ENCODE measurements around the gene MEI1. TPM values are rescaled to one million over a fixed set of nuclear protein-coding genes. Genes with fewer than 3 reads are reported as not detected.

The MEI1 gene
- total and polyA plus RNA-seq, 9 of the 15 experiments (the other 6 are each of a cell fraction or from before 2014, with no cell fraction given) = 0.08 to 0.68 (median 0.18) TPM; not detected in 2

DNA sequence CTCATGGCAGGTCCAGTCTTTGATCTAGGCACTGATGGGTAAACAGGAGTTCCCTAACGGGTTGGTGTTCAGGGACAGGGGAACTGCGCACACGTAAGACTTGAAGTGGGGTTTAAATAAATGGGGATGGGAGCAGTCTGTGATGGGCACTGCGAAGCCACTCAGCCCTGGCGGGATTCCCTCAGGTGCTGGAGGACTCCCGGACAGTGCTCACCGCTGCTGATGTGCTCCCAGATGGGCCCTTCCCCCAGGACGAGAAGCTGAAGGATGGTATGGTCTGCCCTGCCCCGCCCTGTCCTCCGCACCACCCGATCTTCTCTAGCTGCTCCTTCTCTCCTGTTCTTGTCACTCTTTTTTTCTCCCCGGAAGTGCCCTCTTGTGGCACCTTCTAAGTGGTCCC is 110.7 kb downstream of the MEI1 start:
- intact Hi-C loops (cut with micrococcal nuclease) = no loop called here
- POLR2A ChIA-PET = interaction anchor here (0.6 to 1.6 kb wide), 2 partner anchors 9 to 122 kb away, joined by 4 read pairs; partner anchors contain the start of gene CCDC134
- 97% methylated on average over 9 of the region's 12 CpGs for WGBS (ENCODE audit: insufficient coverage, low coverage, missing lambda C conversion rate)
- TF ChIP-seq, protein P1, sequence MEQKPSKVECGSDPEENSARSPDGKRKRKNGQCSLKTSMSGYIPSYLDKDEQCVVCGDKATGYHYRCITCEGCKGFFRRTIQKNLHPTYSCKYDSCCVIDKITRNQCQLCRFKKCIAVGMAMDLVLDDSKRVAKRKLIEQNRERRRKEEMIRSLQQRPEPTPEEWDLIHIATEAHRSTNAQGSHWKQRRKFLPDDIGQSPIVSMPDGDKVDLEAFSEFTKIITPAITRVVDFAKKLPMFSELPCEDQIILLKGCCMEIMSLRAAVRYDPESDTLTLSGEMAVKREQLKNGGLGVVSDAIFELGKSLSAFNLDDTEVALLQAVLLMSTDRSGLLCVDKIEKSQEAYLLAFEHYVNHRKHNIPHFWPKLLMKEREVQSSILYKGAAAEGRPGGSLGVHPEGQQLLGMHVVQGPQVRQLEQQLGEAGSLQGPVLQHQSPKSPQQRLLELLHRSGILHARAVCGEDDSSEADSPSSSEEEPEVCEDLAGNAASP (IDR thresholded peaks at IDR 0.05) = no peak
- no peak for TF ChIP-seq CBX8 (IDR thresholded peaks at IDR 0.05; ENCODE audit: borderline replicate concordance, extremely low read depth, low read depth, low read length, poor library complexity, severe bottlenecking)
- TF ChIP-seq RAD51 (IDR thresholded peaks at IDR 0.05; ENCODE audit: borderline replicate concordance, low read depth) = no peak
- no peak for TF ChIP-seq HDAC3 (IDR thresholded peaks at IDR 0.05; ENCODE audit: borderline replicate concordance, partially characterized antibody)
- TF ChIP-seq ZNF24 (IDR thresholded peaks at IDR 0.05) = no peak
- TF ChIP-seq, protein P2, sequence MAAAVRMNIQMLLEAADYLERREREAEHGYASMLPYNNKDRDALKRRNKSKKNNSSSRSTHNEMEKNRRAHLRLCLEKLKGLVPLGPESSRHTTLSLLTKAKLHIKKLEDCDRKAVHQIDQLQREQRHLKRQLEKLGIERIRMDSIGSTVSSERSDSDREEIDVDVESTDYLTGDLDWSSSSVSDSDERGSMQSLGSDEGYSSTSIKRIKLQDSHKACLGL (CRISPR knock-in tag; IDR thresholded peaks at IDR 0.05; ENCODE audit: borderline replicate concordance, poor library complexity, severe bottlenecking) = no peak
- no peak for TF ChIP-seq TAF9B (IDR thresholded peaks at IDR 0.05; ENCODE audit: partially characterized antibody)
- no peak for TF ChIP-seq RREB1 (CRISPR knock-in tag; IDR thresholded peaks at IDR 0.05)
- TF ChIP-seq, protein P3, sequence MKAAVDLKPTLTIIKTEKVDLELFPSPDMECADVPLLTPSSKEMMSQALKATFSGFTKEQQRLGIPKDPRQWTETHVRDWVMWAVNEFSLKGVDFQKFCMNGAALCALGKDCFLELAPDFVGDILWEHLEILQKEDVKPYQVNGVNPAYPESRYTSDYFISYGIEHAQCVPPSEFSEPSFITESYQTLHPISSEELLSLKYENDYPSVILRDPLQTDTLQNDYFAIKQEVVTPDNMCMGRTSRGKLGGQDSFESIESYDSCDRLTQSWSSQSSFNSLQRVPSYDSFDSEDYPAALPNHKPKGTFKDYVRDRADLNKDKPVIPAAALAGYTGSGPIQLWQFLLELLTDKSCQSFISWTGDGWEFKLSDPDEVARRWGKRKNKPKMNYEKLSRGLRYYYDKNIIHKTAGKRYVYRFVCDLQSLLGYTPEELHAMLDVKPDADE (conservative IDR thresholded peaks at IDR 0.05; ENCODE audit: control insufficient read depth, low read depth, low read length) = no peak
- no peak for TF ChIP-seq KLF13 (tag; IDR thresholded peaks at IDR 0.05; ENCODE audit: borderline replicate concordance, low read depth)
- TF ChIP-seq ZKSCAN1 (IDR thresholded peaks at IDR 0.05; ENCODE audit: low read depth, low read length) = no peak
- no peak for TF ChIP-seq HOXB6 (CRISPR knock-in tag; IDR thresholded peaks at IDR 0.05; ENCODE audit: borderline replicate concordance)
- TF ChIP-seq ZNF583 (CRISPR knock-in tag; IDR thresholded peaks at IDR 0.05) = no peak
- no peak for TF ChIP-seq ZNF431 (CRISPR knock-in tag; IDR thresholded peaks at IDR 0.05)

More for the DNA sequence above, 110.7 kb downstream of the MEI1 start:
- peaks cover 7 to 8% of the 10 kb centered on the region in 2 experiments; a peak in 3 of 5 replicates for H3K4me1 ChIP-seq (replicated peaks in 1 of 2; ENCODE audit: control insufficient read depth in 2 of 2, insufficient read depth in 2 of 2, low read length in 2 of 2)
- ATAC-seq = no peak
- CTCF ChIA-PET (ENCODE audit: low intra/inter-chr PET ratio) = no interaction called here
- no peak for FAIRE-seq
- no peak overlapping the region for H2AFZ ChIP-seq (ENCODE audit: low read depth, low read length)
- no peak overlapping the region for H3K4me2 ChIP-seq (ENCODE audit: insufficient read depth, low read length)
- H3K9ac ChIP-seq (ENCODE audit: insufficient read depth in 1 of 2, low read depth in 2 of 2, low read length in 2 of 2) = no peak overlapping the region
- no peaks in the 10 kb centered on the region for H4K20me1 ChIP-seq (replicated peaks; ENCODE audit: control insufficient read depth, insufficient read depth, low read length)
- BruUV-seq (replicated peaks) = no TSS peak
- no peak overlapping the region for H3K4me3 ChIP-seq
- H3K79me2 ChIP-seq (ENCODE audit: control insufficient read depth, insufficient read depth, low read length) = 0 out of 3 replicates have a peak, but pooled peaks cover 6% of the 10 kb centered on the region
- in situ Hi-C loops (cut with MboI) = no loop called here
- H3K27ac ChIP-seq (ENCODE audit: extremely low read depth, low read depth, low read length) = no peak overlapping the region
- DNase-seq (ENCODE audit: extremely low read depth in 1 of 4, low spot score in 3 of 4) = no peak
- peaks cover 5% of the 10 kb centered on the region for H3K9me1 ChIP-seq (ENCODE audit: control insufficient read depth, insufficient read depth, low read length)
- peaks cover 39% of the 10 kb centered on the region; the same call in 2 of the 3 replicates for H3K36me3 ChIP-seq (ENCODE audit: control insufficient read depth, insufficient read depth, low read length)
- no peaks in the 10 kb centered on the region for H3K27me3 ChIP-seq (ENCODE audit: control insufficient read depth in 2 of 2, insufficient read depth in 2 of 2, low read length in 2 of 2)
- no peaks in the 10 kb centered on the region for H3K9me3 ChIP-seq (replicated peaks; ENCODE audit: control insufficient read depth, insufficient read depth, low read depth, low read length)

Measured in K562 (cell line).